WI38 (cell line): ENCODE results near the gene KRTAP5-3.

ENCODE experiments used
- H3K4me3 ChIP-seq: 2 replicates; pipeline ENCODE4 v1.5.1; 2011; ENCODE audit warnings: low read depth, mild to moderate bottlenecking, control low read depth, low read length
- CTCF ChIP-seq: IDR thresholded peaks from 2 replicates; pipeline ENCODE4 v1.5.1; 2012; ENCODE audit warnings: low read depth, mild to moderate bottlenecking, control low read depth, low read length

Gene KRTAP5-3

GRCh38 chr11:1641096-1641495 lies 32.8 kb upstream of the KRTAP5-3 start:
- TF ChIP-seq CTCF: no peak
- no peak overlapping the region for H3K4me3 ChIP-seq

GRCh38 chr11:1640076-1640946 lies 32.0 kb upstream of the KRTAP5-3 start:
- no peak overlapping the region for H3K4me3 ChIP-seq
- peak; percentile 91 for TF ChIP-seq CTCF

- no peak overlapping the region for H3K4me3 ChIP-seq
- TF ChIP-seq CTCF: no peak
Observed at GRCh38 chr11:1639666-1640065, 31.4 kb upstream of the KRTAP5-3 start.

- TF ChIP-seq CTCF: no peak
- H3K4me3 ChIP-seq: no peak overlapping the region
Observed at GRCh38 chr11:1639102-1639620, 30.9 kb upstream of the KRTAP5-3 start.

GRCh38 chr11:1638344-1638743 lies 30.1 kb upstream of the KRTAP5-3 start:
- no peak overlapping the region for H3K4me3 ChIP-seq
- TF ChIP-seq CTCF: no peak

- TF ChIP-seq CTCF: no peak
- H3K4me3 ChIP-seq: no peak overlapping the region
Observed at GRCh38 chr11:1637628-1638027, 29.4 kb upstream of the KRTAP5-3 start.

- no peak for TF ChIP-seq CTCF
- no peak overlapping the region for H3K4me3 ChIP-seq
Observed at GRCh38 chr11:1636291-1636950, 28.2 kb upstream of the KRTAP5-3 start.
